Stimulated activated naive CD4-positive, alpha-beta T cell treated with Interleukin-2 at 50 U/mL for 16 hours (primary cell): Measurements from ENCODE around the gene CASKIN1.
"Not testable (repeated sequence)": the region's sequence is repeated elsewhere in the genome, so short reads cannot be mapped to it uniquely, and the experiment has no call there.

Source experiments
- DNase-seq: peaks from one replicate; lab custom pipeline; 2025; lab: John Stamatoyannopoulos, UW

CASKIN1 gene

GRCh38 chr16:2155977-2156848 lies 40.2 kb downstream of the CASKIN1 start:
- DNase-seq: no peak

- peak; percentile 100 for DNase-seq
Observed at GRCh38 chr16:2155091-2155950, 41.1 kb downstream of the CASKIN1 start, which contains the start of gene TRAF7. Gene TRAF7, plus strand, starts transcription at chr16:2155782. Its CDS starts 8,139 bp downstream, at chr16:2163921.

DNA sequence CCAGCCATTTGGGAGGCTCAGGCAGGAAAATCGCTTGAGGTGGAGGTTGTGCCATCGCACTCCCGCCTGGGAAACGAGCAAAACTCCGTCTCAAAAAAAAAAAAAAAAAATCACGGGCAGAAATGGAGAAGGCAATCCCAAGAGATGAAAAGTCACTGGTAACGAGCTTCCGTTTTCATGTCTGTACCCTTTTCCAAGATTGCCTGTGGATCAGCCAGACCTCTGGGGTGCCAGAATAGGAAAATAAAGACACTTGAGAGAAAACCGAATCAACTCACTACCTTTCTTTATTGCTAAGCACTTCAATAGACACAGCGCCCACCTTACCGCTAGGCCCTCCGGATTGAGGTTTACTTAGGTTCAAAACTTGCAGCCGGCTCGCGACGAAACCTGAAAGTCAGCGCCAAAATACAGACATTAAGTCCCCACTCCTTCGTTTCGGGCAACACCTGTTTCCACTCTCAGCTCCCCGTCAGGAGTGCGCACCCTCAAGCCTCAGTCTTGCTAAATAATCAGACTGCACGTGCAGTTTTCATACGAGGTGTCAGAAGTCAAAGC lies 41.8 kb downstream of the CASKIN1 start:
- peak; percentile 22 for DNase-seq

DNA sequence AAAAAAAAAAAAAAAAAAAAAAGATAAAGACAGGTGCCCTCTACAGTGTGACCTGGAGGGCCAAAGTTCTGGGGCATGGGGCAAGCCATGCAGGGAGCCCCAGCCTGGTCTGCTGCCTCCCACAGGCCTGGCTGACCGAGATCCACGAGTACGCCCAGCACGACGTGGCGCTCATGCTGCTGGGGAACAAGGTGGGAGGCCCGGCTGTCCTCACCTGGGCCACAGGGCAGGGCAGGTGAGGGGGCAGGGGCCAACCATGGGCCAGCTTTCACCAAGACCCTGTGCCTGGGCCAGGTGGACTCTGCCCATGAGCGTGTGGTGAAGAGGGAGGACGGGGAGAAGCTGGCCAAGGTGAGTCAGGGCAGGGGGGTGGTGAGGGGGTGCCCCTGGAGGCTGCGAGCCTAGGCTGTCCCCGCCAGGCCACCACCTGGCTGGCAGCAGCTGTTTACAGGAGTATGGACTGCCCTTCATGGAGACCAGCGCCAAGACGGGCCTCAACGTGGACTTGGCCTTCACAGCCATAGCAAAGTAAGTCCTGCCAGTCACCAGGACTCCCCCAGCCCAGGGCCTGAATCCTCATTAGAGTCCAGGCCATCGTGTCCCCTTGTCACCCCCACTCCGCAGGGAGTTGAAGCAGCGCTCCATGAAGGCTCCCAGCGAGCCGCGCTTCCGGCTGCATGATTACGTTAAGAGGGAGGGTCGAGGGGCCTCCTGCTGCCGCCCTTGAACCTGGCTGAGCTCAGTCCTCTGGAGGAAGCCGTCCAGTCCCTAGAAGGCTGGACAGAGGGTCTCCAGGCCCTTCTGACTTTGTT lies 43.5 kb downstream of the CASKIN1 start:
- DNase-seq: peak; percentile 38

DNA sequence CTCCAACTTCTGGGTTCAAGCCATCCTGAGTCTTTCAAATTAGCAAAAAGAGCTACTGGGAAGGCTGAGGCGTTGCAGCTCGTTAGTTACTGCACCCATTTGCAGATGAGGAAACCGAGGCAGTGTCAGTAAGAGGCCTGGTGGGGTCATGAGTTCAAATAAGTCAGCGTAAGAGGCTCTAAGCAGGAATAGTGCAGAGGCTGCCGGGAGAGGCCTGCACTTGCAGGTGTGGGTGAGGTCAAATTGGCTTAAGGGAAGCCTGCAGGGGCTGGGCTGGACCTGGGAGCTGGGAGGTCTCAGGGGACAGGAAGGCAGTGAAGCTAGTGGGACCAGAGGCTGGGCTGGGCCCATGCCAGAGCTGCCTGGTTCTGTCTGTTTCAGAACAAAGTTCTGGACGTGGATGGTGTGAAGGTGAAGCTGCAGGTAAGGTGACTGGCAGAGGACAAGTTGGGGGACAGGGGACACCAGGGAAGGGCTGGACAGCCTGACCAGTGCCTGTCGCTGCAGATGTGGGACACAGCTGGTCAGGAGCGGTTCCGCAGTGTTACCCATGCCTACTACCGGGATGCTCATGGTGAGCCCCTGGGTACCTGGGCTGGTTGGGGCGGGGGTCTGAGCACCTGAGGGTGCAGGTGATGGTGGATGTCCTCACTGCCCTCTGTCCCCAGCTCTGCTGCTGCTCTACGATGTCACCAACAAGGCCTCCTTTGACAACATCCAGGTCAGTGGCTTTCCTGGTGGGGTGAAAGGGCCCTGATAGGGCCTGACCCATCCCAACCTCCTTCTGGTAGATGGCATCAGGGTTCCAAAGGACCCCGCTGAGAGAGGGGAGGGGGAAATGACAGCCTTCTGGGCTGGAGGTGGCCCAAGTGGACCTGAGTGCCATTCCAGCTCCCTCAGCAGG lies 45.0 kb downstream of the CASKIN1 start:
- DNase-seq: no peak

DNA sequence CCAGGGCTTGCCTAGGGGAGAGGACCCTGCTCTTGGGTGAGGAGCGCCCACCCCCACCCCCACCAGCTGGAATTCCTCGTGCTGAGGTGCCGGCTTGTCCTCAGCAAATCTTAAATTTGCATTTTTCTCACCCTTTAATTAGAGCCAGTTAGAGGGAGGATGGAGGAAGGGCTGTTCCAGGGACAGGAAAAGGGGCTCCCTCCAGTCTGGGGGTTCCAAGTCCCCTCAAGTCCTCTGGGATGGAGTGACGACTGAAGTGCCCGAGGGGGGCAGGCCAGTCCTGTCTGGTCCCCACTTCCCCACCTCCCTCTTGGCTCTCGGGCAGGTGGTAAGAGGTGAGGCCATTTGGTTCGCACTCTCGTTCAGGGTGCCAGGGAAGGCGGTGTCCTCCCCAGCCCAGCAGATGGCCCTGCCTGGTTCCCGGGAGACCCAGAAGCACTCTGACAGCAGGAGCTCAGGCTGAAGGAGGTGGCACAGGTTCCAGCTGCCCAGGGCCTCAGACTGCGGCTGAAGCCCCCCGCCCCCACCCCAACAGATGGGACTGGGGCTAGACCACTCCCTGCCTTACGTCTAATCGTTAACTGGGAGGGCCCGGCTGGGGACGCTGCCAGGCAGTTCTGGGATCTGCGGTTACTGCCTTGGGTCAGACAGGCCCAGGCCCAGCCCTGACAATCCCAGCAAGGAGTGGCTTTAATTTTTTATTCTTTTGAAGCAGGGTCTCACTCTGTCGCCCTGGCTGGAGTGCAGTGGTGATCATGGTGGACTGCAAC lies 45.8 kb downstream of the CASKIN1 start:
- no peak for DNase-seq

- DNase-seq: no peak
Observed at GRCh38 chr16:2149630-2150417, 46.6 kb downstream of the CASKIN1 start.

- DNase-seq: no peak
Observed at GRCh38 chr16:2148714-2149629, 47.4 kb downstream of the CASKIN1 start.

GRCh38 chr16:2147981-2148671 lies 48.3 kb downstream of the CASKIN1 start, which contains the start of gene RAB26:
Gene RAB26, plus strand, starts transcription at chr16:2148625. Its CDS starts 159 bp downstream, at chr16:2148784.
- peak; percentile 48 for DNase-seq

DNA sequence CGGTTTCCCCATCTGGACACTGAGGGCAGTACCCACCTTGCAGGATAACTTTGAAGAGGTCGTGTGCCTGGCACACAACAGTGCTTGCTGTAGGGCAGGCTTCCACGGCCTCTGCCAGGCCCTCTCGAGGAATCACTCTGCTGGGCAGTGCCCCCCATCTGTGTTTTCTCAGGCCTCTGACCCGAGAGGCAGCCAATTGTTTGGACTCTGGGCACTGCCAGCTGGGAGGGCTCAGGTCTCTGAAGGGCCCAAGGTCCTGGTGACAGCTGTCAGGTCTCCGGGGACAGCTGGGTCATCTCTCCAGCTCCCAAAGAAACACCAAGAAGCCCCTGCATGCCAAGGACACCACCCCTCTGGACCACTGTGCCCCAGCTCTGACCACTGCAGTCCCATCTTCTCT lies 49.0 kb downstream of the CASKIN1 start:
- no peak for DNase-seq

GRCh38 chr16:2145843-2146242 lies 50.6 kb downstream of the CASKIN1 start:
- no peak for DNase-seq

GRCh38 chr16:2143878-2144485 lies 52.4 kb downstream of the CASKIN1 start:
- no peak for DNase-seq

GRCh38 chr16:2142942-2143877 lies 53.2 kb downstream of the CASKIN1 start:
- no peak for DNase-seq

DNA sequence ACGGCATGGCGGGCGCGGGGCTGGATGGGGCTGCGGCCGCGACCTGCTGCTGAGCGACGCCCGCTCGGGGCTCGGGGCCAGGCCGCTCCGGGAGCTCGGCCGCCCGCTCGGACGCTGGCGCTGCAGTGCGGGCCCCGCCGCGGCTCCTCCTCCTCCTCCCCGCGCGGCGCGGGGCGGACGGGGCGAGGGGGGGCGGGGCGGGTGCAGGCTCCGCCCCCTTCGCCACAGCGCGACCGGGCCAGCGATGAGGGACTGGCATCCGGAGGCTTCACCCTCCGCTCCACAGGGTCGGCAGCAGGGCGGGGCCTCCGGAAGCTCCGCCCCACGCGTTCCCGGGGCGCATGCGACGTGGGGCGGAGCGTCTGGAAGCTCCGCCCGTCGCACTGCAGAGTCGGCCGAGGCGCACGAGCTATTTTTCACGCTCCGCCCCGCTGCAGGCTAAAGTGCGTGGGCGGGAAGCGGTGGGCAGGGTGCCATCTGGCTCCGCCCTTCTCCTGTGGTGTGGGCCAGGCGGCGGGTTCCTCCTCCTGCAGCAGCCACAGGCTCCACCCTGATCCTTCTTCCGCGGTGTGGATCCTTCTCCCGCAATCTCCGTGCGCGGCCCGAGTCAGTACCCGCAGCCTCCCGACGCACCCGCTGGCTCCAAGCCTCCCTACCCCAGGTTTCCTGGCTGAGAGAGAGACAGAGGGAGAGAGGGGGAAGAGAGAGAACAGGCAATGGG lies 60.5 kb downstream of the CASKIN1 start, which contains the start of gene PKD1:
Gene PKD1 (minus strand): TSS at position 129 of the 721 bp plus-strand sequence. CDS start 209 bp downstream, outside the sequence.
- DNase-seq: peak; percentile 96

- not testable (repeated sequence) for DNase-seq
Observed at GRCh38 chr16:2135071-2135470, 61.3 kb downstream of the CASKIN1 start.
